Measurements from ENCODE around the gene PRKCH.
A peak's percentile ranks its signal among the peaks of the same experiment; 100 is the strongest.

PRKCH gene

DNA sequence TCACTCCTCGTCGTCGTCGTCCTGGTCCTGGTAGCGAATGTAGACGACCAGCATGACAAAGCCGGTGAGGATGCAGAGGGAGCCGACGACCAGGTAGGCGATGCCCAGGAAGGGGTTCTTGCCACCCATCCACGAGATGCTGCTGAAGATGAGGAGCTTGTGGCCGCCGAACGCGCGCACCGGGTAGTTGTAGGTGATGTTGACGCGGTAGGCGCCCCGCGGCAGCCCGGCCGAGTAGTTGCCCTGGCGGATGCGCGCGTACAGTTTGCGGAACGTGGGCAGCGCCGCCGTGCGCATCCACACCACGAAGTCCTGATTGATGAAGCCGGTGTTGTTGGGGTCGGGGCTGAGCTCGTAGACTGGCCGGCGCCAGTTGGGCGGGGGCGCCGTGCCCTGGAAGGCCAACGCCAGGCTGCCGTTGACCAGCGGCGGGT is 41.3 kb upstream of the PRKCH start:
- Histone ChIP-seq H2BK12ac (ENCODE audit: low read length) (peak overlapping the region; percentile 52), H3K4ac (ENCODE audit: low read length) (peak overlapping the region; percentile 59), H3K9ac (ENCODE audit: low read depth, low read length, poor library complexity) (peak overlapping the region; percentile 30), H2AFZ (ENCODE audit: low read length) (peak overlapping the region; percentile 90), H2BK15ac (ENCODE audit: low read length) (peak overlapping the region; percentile 71), H2BK5ac (ENCODE audit: low read length) (peak overlapping the region; percentile 85), H4K8ac (ENCODE audit: low read depth, low read length) (peak overlapping the region; percentile 48), H3K27me3 (ENCODE audit: control insufficient read depth in 3 of 3, insufficient read depth in 3 of 3, low read depth in 1 of 3, low read length in 3 of 3) (peaks cover 18 to 81% (median 28%) of the 10 kb centered on the region in 3 experiments), H3K18ac (ENCODE audit: low read length) (peak overlapping the region; percentile 68), H3K9me3 (replicated peaks in 1 of 2; ENCODE audit: control insufficient read depth in 2 of 2, insufficient read depth in 1 of 2, low read depth in 1 of 2, low read length in 2 of 2) (peaks cover 0 to 7% of the 10 kb centered on the region in 2 donors), H3K4me3 (ENCODE audit: low read length in 2 of 2) (peak overlapping the region in 1 of 2 donors; percentile 80), H3K4me1 (ENCODE audit: control insufficient read depth in 2 of 2, insufficient read depth in 1 of 2, low read depth in 1 of 2, low read length in 2 of 2) (no peaks in the 10 kb centered on the region), H3K36me3 (replicated peaks in 1 of 2; ENCODE audit: control insufficient read depth in 2 of 2, insufficient read depth in 2 of 2, low read length in 2 of 2) (no peaks in the 10 kb centered on the region), H4K91ac (ENCODE audit: low read depth, low read length, poor library complexity) (no peak overlapping the region), H3K14ac (ENCODE audit: low read length) (no peak overlapping the region), H2AK5ac (ENCODE audit: low read depth, low read length) (no peak overlapping the region), H3K27ac (replicated peaks; ENCODE audit: low read length) (no peak overlapping the region), H2BK120ac (ENCODE audit: low read depth, low read length) (no peak overlapping the region), H3K4me2 (ENCODE audit: insufficient read depth, low read length, poor library complexity, severe bottlenecking) (peak overlapping the region; percentile 83), H3K79me1 (ENCODE audit: low read depth, low read length) (no peaks in the 10 kb centered on the region), H3K23ac (ENCODE audit: low read depth, low read length, poor library complexity) (peak overlapping the region; percentile 80)
- no peak for DNase-seq (ENCODE audit: low spot score)
- whole genome bisulfite sequencing, 2 donors (ENCODE audit: extremely low coverage in 2 of 2, insufficient read length in 2 of 2, insufficient replicate concordance in 1 of 2): no CpG with 5 or more reads among the region's 47 CpGs

DNA sequence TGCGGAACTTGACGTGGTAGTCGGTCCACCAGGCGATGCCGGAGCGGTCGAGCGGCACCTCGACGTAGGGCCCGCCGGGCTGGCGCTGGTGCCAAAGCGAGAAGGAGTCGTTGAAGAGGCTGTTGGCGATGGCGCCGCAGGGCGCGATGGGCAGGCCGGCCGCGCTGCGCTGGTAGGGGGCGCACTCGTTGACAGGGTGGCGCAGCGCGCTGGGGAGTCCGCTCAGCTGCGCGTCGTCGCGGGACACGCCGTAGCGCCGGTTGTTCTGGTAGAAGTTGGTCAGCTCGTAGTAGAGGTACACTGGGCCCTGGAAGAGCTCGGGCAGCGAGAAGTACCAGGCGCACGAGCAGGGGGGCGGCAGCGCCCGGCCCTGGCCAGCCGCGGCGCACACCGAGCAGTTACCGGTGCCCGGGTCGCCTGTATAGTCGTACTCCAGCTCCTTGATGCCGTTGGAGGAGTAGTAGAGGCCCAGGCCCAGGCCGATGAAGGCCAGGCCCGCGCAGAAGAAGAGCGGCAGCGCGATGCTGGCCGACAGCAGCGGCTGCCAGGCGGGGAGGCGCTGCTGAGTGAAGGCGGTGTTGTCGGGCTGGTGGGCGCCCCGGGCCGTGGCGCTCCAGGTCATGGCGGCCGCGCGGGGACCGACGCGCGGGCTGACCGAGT is 40.7 kb upstream of the PRKCH start:
- Histone ChIP-seq H3K4me2 (ENCODE audit: insufficient read depth, low read length, poor library complexity, severe bottlenecking) (peak overlapping the region; percentile 83), H3K27me3 (ENCODE audit: control insufficient read depth in 3 of 3, insufficient read depth in 3 of 3, low read depth in 1 of 3, low read length in 3 of 3) (peaks cover 18 to 83% (median 28%) of the 10 kb centered on the region in 3 experiments), H2BK120ac (ENCODE audit: low read depth, low read length) (no peak overlapping the region), H4K91ac (ENCODE audit: low read depth, low read length, poor library complexity) (no peak overlapping the region), H2BK15ac (ENCODE audit: low read length) (peak overlapping the region; percentile 71), H2AFZ (ENCODE audit: low read length) (peak overlapping the region; percentile 90), H3K9me3 (replicated peaks in 1 of 2; ENCODE audit: control insufficient read depth in 2 of 2, insufficient read depth in 1 of 2, low read depth in 1 of 2, low read length in 2 of 2) (peaks cover 0 to 7% of the 10 kb centered on the region in 2 donors), H3K4me3 (ENCODE audit: low read length in 2 of 2) (peak overlapping the region in 1 of 2 donors; percentile 80), H3K36me3 (replicated peaks in 1 of 2; ENCODE audit: control insufficient read depth in 2 of 2, insufficient read depth in 2 of 2, low read length in 2 of 2) (no peaks in the 10 kb centered on the region), H3K79me1 (ENCODE audit: low read depth, low read length) (no peaks in the 10 kb centered on the region), H3K23ac (ENCODE audit: low read depth, low read length, poor library complexity) (peak overlapping the region; percentile 80), H2BK5ac (ENCODE audit: low read length) (peak overlapping the region; percentile 85), H2BK12ac (ENCODE audit: low read length) (no peak overlapping the region), H3K4me1 (ENCODE audit: control insufficient read depth in 2 of 2, insufficient read depth in 1 of 2, low read depth in 1 of 2, low read length in 2 of 2) (no peaks in the 10 kb centered on the region), H3K14ac (ENCODE audit: low read length) (peak overlapping the region; percentile 97), H4K8ac (ENCODE audit: low read depth, low read length) (no peak overlapping the region), H3K27ac (replicated peaks; ENCODE audit: low read length) (no peak overlapping the region), H3K9ac (ENCODE audit: low read depth, low read length, poor library complexity) (peak overlapping the region; percentile 30), H3K18ac (ENCODE audit: low read length) (peak overlapping the region; percentile 90), H3K4ac (ENCODE audit: low read length) (peak overlapping the region; percentile 59), H2AK5ac (ENCODE audit: low read depth, low read length) (no peak overlapping the region)
- no CpG with 5 or more reads among the region's 81 CpGs for WGBS, 2 donors (ENCODE audit: extremely low coverage in 2 of 2, insufficient read length in 2 of 2, insufficient replicate concordance in 1 of 2)
- DNase-seq (ENCODE audit: low spot score): no peak

DNA sequence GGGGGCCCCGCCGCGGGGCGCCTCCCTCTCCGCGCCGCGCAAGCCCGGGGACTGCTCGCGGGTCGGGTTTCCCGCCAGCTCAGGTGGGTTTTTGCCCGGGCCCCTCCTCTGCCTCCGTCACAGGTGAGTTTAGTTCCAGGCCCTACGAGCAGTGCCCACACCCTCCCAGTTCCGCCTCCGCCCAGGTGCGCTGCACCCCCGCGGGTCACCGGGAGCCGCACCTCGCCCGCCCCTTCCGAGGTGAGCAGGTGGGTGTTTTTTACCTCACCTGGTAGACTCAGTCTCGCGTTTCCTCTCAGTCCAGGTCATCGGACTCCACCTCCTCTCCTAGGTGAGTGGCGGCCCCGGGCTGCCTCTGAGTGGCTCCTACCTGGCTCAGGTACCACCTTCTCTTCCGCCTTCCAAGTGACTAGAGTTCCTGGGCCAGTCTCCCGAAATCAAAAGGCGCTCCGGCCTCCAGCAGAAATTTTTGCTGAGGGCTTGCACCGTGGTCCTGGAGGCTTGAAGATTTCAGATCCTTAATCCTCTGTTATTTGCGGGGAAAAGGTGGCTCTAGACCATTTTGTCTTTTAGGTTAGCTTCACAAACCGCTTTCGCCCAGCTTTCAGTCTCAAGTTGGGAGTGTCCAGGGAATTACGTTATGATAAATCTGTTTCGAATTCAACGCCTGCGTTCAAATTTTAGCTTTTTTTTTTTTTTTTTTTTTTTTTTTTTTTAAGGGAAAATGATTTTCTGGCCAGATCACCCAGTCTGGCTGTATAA is 40.0 kb upstream of the PRKCH start, which contains the start of gene TMEM30B:
TMEM30B (minus strand) TSS at position 153 of the 762 bp plus-strand sequence. CDS start 191 bp downstream, outside the sequence.
- WGBS, 2 donors (ENCODE audit: extremely low coverage in 2 of 2, insufficient read length in 2 of 2, insufficient replicate concordance in 1 of 2): no CpG with 5 or more reads among the region's 43 CpGs
- no peak within 1 kb of the TSS for H3K27ac ChIP-seq (replicated peaks; ENCODE audit: low read length)
- no peak for DNase-seq (ENCODE audit: low spot score)

DNA sequence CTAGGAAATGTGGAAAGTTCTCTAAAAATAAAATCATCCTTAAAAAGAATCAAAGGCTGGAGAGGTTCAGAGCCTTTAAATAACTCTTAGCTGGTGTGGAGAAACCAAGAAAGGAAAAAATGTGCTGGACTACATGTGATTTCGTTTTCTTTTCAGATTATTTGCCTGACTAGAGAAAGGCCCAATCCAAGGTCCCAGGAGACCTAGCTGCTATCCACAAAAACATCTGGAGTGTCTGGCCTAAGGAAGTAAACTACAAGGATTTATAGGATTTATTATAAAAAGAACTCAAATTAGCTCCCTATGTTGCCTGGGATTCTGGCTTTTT is 39.5 kb upstream of the PRKCH start:
- H3K4me3 ChIP-seq (ENCODE audit: low read length in 2 of 2): no peak overlapping the region
- no CpG with 5 or more reads among the region's 1 CpG for WGBS, 2 donors (ENCODE audit: extremely low coverage in 2 of 2, insufficient read length in 2 of 2, insufficient replicate concordance in 1 of 2)

More for the DNA sequence above, 40.0 kb upstream of the PRKCH start, which contains the start of gene TMEM30B:
- peak within 1 kb of the TSS; percentile 80 for H3K23ac ChIP-seq (ENCODE audit: low read depth, low read length, poor library complexity)
- H3K4me2 ChIP-seq (ENCODE audit: insufficient read depth, low read length, poor library complexity, severe bottlenecking): peak within 1 kb of the TSS; percentile 83
- H3K79me1 ChIP-seq (ENCODE audit: low read depth, low read length): no peaks in the 10 kb centered on the region
- H3K14ac ChIP-seq (ENCODE audit: low read length): peak within 1 kb of the TSS; percentile 97
- no peaks in the 10 kb centered on the region for H3K4me1 ChIP-seq (ENCODE audit: control insufficient read depth in 2 of 2, insufficient read depth in 1 of 2, low read depth in 1 of 2, low read length in 2 of 2)
- H3K18ac ChIP-seq (ENCODE audit: low read length): peak within 1 kb of the TSS; percentile 90
- H3K9ac ChIP-seq (ENCODE audit: low read depth, low read length, poor library complexity): peak within 1 kb of the TSS; percentile 30
- H2BK120ac ChIP-seq (ENCODE audit: low read depth, low read length): no peak within 1 kb of the TSS
- no peak within 1 kb of the TSS for H2BK12ac ChIP-seq (ENCODE audit: low read length)
- H4K8ac ChIP-seq (ENCODE audit: low read depth, low read length): peak within 1 kb of the TSS; percentile 48
- H3K36me3 ChIP-seq (replicated peaks in 1 of 2; ENCODE audit: control insufficient read depth in 2 of 2, insufficient read depth in 2 of 2, low read length in 2 of 2): no peaks in the 10 kb centered on the region
- peaks cover 0 to 7% of the 10 kb centered on the region in 2 donors for H3K9me3 ChIP-seq (replicated peaks in 1 of 2; ENCODE audit: control insufficient read depth in 2 of 2, insufficient read depth in 1 of 2, low read depth in 1 of 2, low read length in 2 of 2)
- peak within 1 kb of the TSS; percentile 90 for H2AFZ ChIP-seq (ENCODE audit: low read length)
- H2BK15ac ChIP-seq (ENCODE audit: low read length): peak within 1 kb of the TSS; percentile 71
- peak within 1 kb of the TSS in 1 of 2 donors; percentile 80 for H3K4me3 ChIP-seq (ENCODE audit: low read length in 2 of 2)
- peak within 1 kb of the TSS; percentile 59 for H3K4ac ChIP-seq (ENCODE audit: low read length)
- H2AK5ac ChIP-seq (ENCODE audit: low read depth, low read length): no peak within 1 kb of the TSS
- H4K91ac ChIP-seq (ENCODE audit: low read depth, low read length, poor library complexity): no peak within 1 kb of the TSS
- peak within 1 kb of the TSS; percentile 85 for H2BK5ac ChIP-seq (ENCODE audit: low read length)
- peaks cover 18 to 84% (median 28%) of the 10 kb centered on the region in 3 experiments for H3K27me3 ChIP-seq (ENCODE audit: control insufficient read depth in 3 of 3, insufficient read depth in 3 of 3, low read depth in 1 of 3, low read length in 3 of 3)

More for the DNA sequence above, 39.5 kb upstream of the PRKCH start:
- no peak overlapping the region for H3K27ac ChIP-seq (replicated peaks; ENCODE audit: low read length)
- H2BK15ac ChIP-seq (ENCODE audit: low read length): no peak overlapping the region
- H3K4ac ChIP-seq (ENCODE audit: low read length): no peak overlapping the region
- H3K4me2 ChIP-seq (ENCODE audit: insufficient read depth, low read length, poor library complexity, severe bottlenecking): no peak overlapping the region
- no peak for DNase-seq (ENCODE audit: low spot score)
- no peak overlapping the region for H3K23ac ChIP-seq (ENCODE audit: low read depth, low read length, poor library complexity)
- H3K9ac ChIP-seq (ENCODE audit: low read depth, low read length, poor library complexity): no peak overlapping the region
- peaks cover 0 to 7% of the 10 kb centered on the region in 2 donors for H3K9me3 ChIP-seq (replicated peaks in 1 of 2; ENCODE audit: control insufficient read depth in 2 of 2, insufficient read depth in 1 of 2, low read depth in 1 of 2, low read length in 2 of 2)
- no peaks in the 10 kb centered on the region for H3K79me1 ChIP-seq (ENCODE audit: low read depth, low read length)
- no peak overlapping the region for H2AK5ac ChIP-seq (ENCODE audit: low read depth, low read length)
- H3K14ac ChIP-seq (ENCODE audit: low read length): no peak overlapping the region
- peaks cover 18 to 84% (median 28%) of the 10 kb centered on the region in 3 experiments for H3K27me3 ChIP-seq (ENCODE audit: control insufficient read depth in 3 of 3, insufficient read depth in 3 of 3, low read depth in 1 of 3, low read length in 3 of 3)
- H4K91ac ChIP-seq (ENCODE audit: low read depth, low read length, poor library complexity): no peak overlapping the region
- H4K8ac ChIP-seq (ENCODE audit: low read depth, low read length): no peak overlapping the region
- H2BK5ac ChIP-seq (ENCODE audit: low read length): no peak overlapping the region
- H2BK12ac ChIP-seq (ENCODE audit: low read length): no peak overlapping the region
- no peak overlapping the region for H2BK120ac ChIP-seq (ENCODE audit: low read depth, low read length)
- no peak overlapping the region for H3K18ac ChIP-seq (ENCODE audit: low read length)
- H2AFZ ChIP-seq (ENCODE audit: low read length): no peak overlapping the region
- no peaks in the 10 kb centered on the region for H3K4me1 ChIP-seq (ENCODE audit: control insufficient read depth in 2 of 2, insufficient read depth in 1 of 2, low read depth in 1 of 2, low read length in 2 of 2)
- no peaks in the 10 kb centered on the region for H3K36me3 ChIP-seq (replicated peaks in 1 of 2; ENCODE audit: control insufficient read depth in 2 of 2, insufficient read depth in 2 of 2, low read length in 2 of 2)

All from neuronal stem cell (in vitro differentiated cells).